DND-41 (cell line): ENCODE data around the gene C1QB.

Experiments used
- ATAC-seq: fragments of 200-7000 bp; cut with Tn5 transposase; 3 replicates; pipeline ENCODE4 v1.9.1; 2021; ENCODE audit warnings: low read depth; ENCODE audit not compliant: insufficient read depth
- DNase-seq: peaks from one replicate; pipeline ENCODE4 v3.0.0-alpha.2; 2020
- H2AFZ ChIP-seq: 2 replicates; pipeline ENCODE4 v1.6.0; 2012; ENCODE audit warnings: low read depth, low read length
- H3K27ac ChIP-seq: 2 replicates; pipeline ENCODE4 v1.5.1; 2012; ENCODE audit warnings: low read length, inconsistent platforms
- H3K27me3 ChIP-seq: fragments of 200-600 bp; sonication (generic); 2 replicates; pipeline ENCODE4 v1.6.0; 2012; ENCODE audit warnings: low read length, mild to moderate bottlenecking, inconsistent platforms; ENCODE audit not compliant: insufficient read depth, poor library complexity
- H3K36me3 ChIP-seq: 2 replicates; pipeline ENCODE4 v1.5.1; 2012; ENCODE audit warnings: low read length, inconsistent platforms; ENCODE audit not compliant: insufficient read depth
- H3K4me1 ChIP-seq: 2 replicates; pipeline ENCODE4 v1.5.1; 2012; ENCODE audit warnings: mild to moderate bottlenecking, low read length; ENCODE audit not compliant: insufficient read depth
- H3K4me2 ChIP-seq: 2 replicates; pipeline ENCODE4 v1.6.0; 2012; ENCODE audit warnings: mild to moderate bottlenecking, moderate library complexity, low read length, inconsistent platforms; ENCODE audit not compliant: insufficient read depth
- H3K4me3 ChIP-seq, 2 experiments: fragments of 200-600 bp in 1 of 2; shearing (Covaris generic) in 1 of 2; 2 replicates each; pipeline ENCODE4 v1.5.1; 2012 to 2016; ENCODE audit warnings: inconsistent platforms in 2 of 2, low read length in 2 of 2, mild to moderate bottlenecking in 2 of 2, low read depth in 1 of 2, moderate library complexity in 1 of 2
- H3K79me2 ChIP-seq: 2 replicates; pipeline ENCODE4 v1.6.0; 2012; ENCODE audit warnings: low read length, inconsistent platforms; ENCODE audit not compliant: insufficient read depth
- H3K9ac ChIP-seq: 2 replicates; pipeline ENCODE4 v1.6.0; 2012; ENCODE audit warnings: low read depth, mild to moderate bottlenecking, inconsistent platforms, low read length, moderate library complexity
- H3K9me3 ChIP-seq: 2 replicates; pipeline ENCODE4 v1.5.1; 2012; ENCODE audit warnings: low read length, moderate library complexity, mild to moderate bottlenecking, inconsistent platforms; ENCODE audit not compliant: insufficient read depth, severe bottlenecking
- H4K20me1 ChIP-seq: 2 replicates; pipeline ENCODE4 v1.6.0; 2012; ENCODE audit warnings: low read length; ENCODE audit not compliant: insufficient read depth
- EZH2 ChIP-seq: IDR thresholded peaks from 3 replicates; pipeline ENCODE4 v1.6.1; 2012; ENCODE audit warnings: borderline replicate concordance, low read depth, mild to moderate bottlenecking, moderate library complexity, low read length, inconsistent platforms; ENCODE audit not compliant: severe bottlenecking
- TF ChIP-seq, protein P1 (sequence below): IDR thresholded peaks from 2 replicates; pipeline ENCODE4 v1.5.1; 2012; ENCODE audit warnings: borderline replicate concordance, low read length, moderate library complexity, mild to moderate bottlenecking; ENCODE audit not compliant: poor library complexity, severe bottlenecking; ENCODE audit errors: extremely low read depth

Gene C1QB

GRCh38 chr1:22618056-22618455 lies 35.0 kb upstream of the C1QB start:
- Histone ChIP-seq H3K79me2 (no peaks in the 10 kb centered on the region), H3K9ac (no peak overlapping the region), H4K20me1 (peaks cover 19% of the 10 kb centered on the region), H3K4me2 (no peak overlapping the region), H3K27me3 (no peaks in the 10 kb centered on the region), H2AFZ (no peak overlapping the region), H3K4me1 (no peaks in the 10 kb centered on the region), H3K9me3 (no peaks in the 10 kb centered on the region), H3K36me3 (no peaks in the 10 kb centered on the region), H3K4me3 (no peak overlapping the region), H3K27ac (no peak overlapping the region)
- ATAC-seq, result no peak
- TF ChIP-seq, protein P1, sequence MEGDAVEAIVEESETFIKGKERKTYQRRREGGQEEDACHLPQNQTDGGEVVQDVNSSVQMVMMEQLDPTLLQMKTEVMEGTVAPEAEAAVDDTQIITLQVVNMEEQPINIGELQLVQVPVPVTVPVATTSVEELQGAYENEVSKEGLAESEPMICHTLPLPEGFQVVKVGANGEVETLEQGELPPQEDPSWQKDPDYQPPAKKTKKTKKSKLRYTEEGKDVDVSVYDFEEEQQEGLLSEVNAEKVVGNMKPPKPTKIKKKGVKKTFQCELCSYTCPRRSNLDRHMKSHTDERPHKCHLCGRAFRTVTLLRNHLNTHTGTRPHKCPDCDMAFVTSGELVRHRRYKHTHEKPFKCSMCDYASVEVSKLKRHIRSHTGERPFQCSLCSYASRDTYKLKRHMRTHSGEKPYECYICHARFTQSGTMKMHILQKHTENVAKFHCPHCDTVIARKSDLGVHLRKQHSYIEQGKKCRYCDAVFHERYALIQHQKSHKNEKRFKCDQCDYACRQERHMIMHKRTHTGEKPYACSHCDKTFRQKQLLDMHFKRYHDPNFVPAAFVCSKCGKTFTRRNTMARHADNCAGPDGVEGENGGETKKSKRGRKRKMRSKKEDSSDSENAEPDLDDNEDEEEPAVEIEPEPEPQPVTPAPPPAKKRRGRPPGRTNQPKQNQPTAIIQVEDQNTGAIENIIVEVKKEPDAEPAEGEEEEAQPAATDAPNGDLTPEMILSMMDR, result no peak
- TF ChIP-seq EZH2, result no peak
- no peak for DNase-seq

GRCh38 chr1:22619252-22619651 lies 33.8 kb upstream of the C1QB start:
- Histone ChIP-seq H2AFZ (no peak overlapping the region), H3K36me3 (no peaks in the 10 kb centered on the region), H3K27ac (no peak overlapping the region), H3K79me2 (no peaks in the 10 kb centered on the region), H3K9me3 (no peaks in the 10 kb centered on the region), H3K27me3 (no peaks in the 10 kb centered on the region), H3K4me1 (no peaks in the 10 kb centered on the region), H3K9ac (no peak overlapping the region), H3K4me2 (no peak overlapping the region), H4K20me1 (peaks cover 14% of the 10 kb centered on the region), H3K4me3 (no peak overlapping the region)
- TF ChIP-seq, protein P1, result no peak
- TF ChIP-seq EZH2, result no peak
- ATAC-seq, result no peak
- no peak for DNase-seq

GRCh38 chr1:22619798-22620197 lies 33.2 kb upstream of the C1QB start:
- H3K9me3 ChIP-seq, result no peaks in the 10 kb centered on the region
- peaks cover 11% of the 10 kb centered on the region; the same call in 1 of the 2 replicates for H4K20me1 ChIP-seq
- ATAC-seq (no peak), DNase-seq (no peak)
- no peaks in the 10 kb centered on the region for H3K36me3 ChIP-seq
- H3K9ac ChIP-seq, result no peak overlapping the region
- H3K4me2 ChIP-seq, result no peak overlapping the region
- H3K79me2 ChIP-seq, result no peaks in the 10 kb centered on the region
- H3K4me1 ChIP-seq, result no peaks in the 10 kb centered on the region
- H3K27me3 ChIP-seq, result no peaks in the 10 kb centered on the region
- no peak overlapping the region for H2AFZ ChIP-seq
- no peak for TF ChIP-seq EZH2
- TF ChIP-seq, protein P1, result no peak
- H3K4me3 ChIP-seq, result no peak overlapping the region
- H3K27ac ChIP-seq, result no peak overlapping the region

GRCh38 chr1:22621761-22622160 lies 31.3 kb upstream of the C1QB start:
- Histone ChIP-seq H3K9me3 (no peaks in the 10 kb centered on the region), H2AFZ (no peak overlapping the region), H3K27ac (no peak overlapping the region), H3K79me2 (no peaks in the 10 kb centered on the region), H3K4me1 (no peaks in the 10 kb centered on the region), H3K36me3 (no peaks in the 10 kb centered on the region), H3K27me3 (no peaks in the 10 kb centered on the region), H3K4me3 (no peak overlapping the region), H4K20me1 (peaks cover 7% of the 10 kb centered on the region; the same call in 1 of the 2 replicates), H3K9ac (no peak overlapping the region), H3K4me2 (no peak overlapping the region)
- DNase-seq (no peak), ATAC-seq (no peak)
- TF ChIP-seq, protein P1, result no peak
- TF ChIP-seq EZH2, result no peak
